Activated CD8-positive, alpha-beta memory T cell treated with anti-CD3 and anti-CD28 coated beads for 24 hours (primary cell): ENCODE results near the gene CYTH1.

Experiments used
- DNase-seq: peaks from one replicate; pipeline ENCODE4 v3.0.0-alpha.2; 2020

The CYTH1 gene

GRCh38 chr17:78667091-78667490 is 115.0 kb downstream of the CYTH1 start:
- DNase-seq, result no peak

GRCh38 chr17:78665952-78666920 is 115.8 kb downstream of the CYTH1 start:
- DNase-seq, result peak; percentile 71

GRCh38 chr17:78665387-78665951 is 116.6 kb downstream of the CYTH1 start:
- no peak for DNase-seq

- no peak for DNase-seq
These were observed 117.3 kb downstream of the CYTH1 start for GRCh38 chr17:78664476-78665386.

- no peak for DNase-seq
These were observed 120.8 kb downstream of the CYTH1 start for GRCh38 chr17:78661093-78661770.

GRCh38 chr17:78659546-78659945 is 122.5 kb downstream of the CYTH1 start:
- DNase-seq, result no peak

- DNase-seq, result no peak
These were observed 123.7 kb downstream of the CYTH1 start for GRCh38 chr17:78658281-78658785.

- no peak for DNase-seq
These were observed 126.7 kb downstream of the CYTH1 start for GRCh38 chr17:78655251-78655940.

GRCh38 chr17:78654325-78654724 is 127.7 kb downstream of the CYTH1 start:
- DNase-seq, result no peak

- DNase-seq, result no peak
These were observed 128.7 kb downstream of the CYTH1 start for GRCh38 chr17:78653382-78653781.

GRCh38 chr17:78652913-78653312 is 129.2 kb downstream of the CYTH1 start:
- no peak for DNase-seq

- DNase-seq, result no peak
These were observed 130.0 kb downstream of the CYTH1 start for GRCh38 chr17:78652024-78652423.

GRCh38 chr17:78651554-78651953 is 130.5 kb downstream of the CYTH1 start:
- DNase-seq, result no peak

GRCh38 chr17:78650093-78650715 is 131.9 kb downstream of the CYTH1 start:
- no peak for DNase-seq

GRCh38 chr17:78648293-78648692 is 133.8 kb downstream of the CYTH1 start:
- no peak for DNase-seq

- no peak for DNase-seq
These were observed 135.0 kb downstream of the CYTH1 start for GRCh38 chr17:78647032-78647431.

- DNase-seq, result peak; percentile 72
These were observed 136.4 kb downstream of the CYTH1 start for GRCh38 chr17:78645421-78646295.

- no peak for DNase-seq
These were observed 137.1 kb downstream of the CYTH1 start for GRCh38 chr17:78644931-78645351.

- no peak for DNase-seq
These were observed 137.8 kb downstream of the CYTH1 start for GRCh38 chr17:78644224-78644623.

GRCh38 chr17:78643326-78643725 is 138.7 kb downstream of the CYTH1 start:
- DNase-seq, result no peak
